NCI-H1048 (cell line): ENCODE data around the gene TBX1.
"Not testable (repeated sequence)": the region's sequence is repeated elsewhere in the genome, so short reads cannot be mapped to it uniquely, and the experiment has no call there.

Experiments
- DNase-seq: peaks from one replicate; lab custom pipeline; 2025; lab: John Stamatoyannopoulos, UW

The TBX1 gene

DNA sequence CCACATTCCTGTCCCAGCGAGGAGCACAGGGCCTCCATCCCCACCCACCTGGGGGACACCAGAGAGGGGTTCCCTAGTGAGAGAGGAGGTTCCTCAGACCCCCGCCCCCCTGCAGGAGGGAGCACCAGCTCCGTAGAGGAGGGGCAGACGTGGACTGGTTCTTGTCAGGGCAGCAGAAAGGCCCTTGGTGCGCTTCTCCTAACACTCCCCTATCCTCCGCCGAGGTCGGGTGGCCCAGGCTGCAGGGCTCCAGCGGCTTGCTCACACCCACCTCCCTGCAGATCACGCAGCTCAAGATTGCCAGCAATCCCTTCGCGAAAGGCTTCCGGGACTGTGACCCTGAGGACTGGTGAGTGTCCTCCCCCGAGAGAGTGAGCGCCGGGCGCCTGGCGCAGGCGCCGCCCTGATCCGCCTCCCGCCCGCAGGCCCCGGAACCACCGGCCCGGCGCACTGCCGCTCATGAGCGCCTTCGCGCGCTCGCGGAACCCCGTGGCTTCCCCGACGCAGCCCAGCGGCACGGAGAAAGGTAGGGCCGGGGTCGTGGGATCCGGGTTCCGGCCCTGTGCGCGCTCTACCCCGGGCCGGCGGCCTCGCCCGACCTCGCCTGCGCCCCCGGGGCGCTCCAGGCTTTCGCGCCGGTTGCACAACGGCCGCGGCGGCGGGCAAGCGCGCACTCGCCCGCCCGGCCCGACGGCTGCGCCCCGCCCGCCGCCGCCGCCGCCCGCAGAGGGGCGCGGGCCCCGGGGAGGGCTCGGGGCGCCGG lies 5.1 kb downstream of the TBX1 start:
- no peak for DNase-seq

DNA sequence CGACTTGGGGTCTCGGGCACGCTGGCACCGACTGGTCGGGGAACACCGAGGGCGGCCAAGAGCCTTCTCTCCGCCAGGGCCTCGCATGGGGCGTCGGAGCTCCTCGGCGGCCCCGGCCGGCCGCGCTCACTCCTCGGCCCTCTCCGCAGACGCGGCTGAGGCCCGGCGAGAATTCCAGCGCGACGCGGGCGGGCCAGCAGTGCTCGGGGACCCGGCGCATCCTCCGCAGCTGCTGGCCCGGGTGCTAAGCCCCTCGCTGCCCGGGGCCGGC lies 5.6 kb downstream of the TBX1 start:
- no peak for DNase-seq

DNA sequence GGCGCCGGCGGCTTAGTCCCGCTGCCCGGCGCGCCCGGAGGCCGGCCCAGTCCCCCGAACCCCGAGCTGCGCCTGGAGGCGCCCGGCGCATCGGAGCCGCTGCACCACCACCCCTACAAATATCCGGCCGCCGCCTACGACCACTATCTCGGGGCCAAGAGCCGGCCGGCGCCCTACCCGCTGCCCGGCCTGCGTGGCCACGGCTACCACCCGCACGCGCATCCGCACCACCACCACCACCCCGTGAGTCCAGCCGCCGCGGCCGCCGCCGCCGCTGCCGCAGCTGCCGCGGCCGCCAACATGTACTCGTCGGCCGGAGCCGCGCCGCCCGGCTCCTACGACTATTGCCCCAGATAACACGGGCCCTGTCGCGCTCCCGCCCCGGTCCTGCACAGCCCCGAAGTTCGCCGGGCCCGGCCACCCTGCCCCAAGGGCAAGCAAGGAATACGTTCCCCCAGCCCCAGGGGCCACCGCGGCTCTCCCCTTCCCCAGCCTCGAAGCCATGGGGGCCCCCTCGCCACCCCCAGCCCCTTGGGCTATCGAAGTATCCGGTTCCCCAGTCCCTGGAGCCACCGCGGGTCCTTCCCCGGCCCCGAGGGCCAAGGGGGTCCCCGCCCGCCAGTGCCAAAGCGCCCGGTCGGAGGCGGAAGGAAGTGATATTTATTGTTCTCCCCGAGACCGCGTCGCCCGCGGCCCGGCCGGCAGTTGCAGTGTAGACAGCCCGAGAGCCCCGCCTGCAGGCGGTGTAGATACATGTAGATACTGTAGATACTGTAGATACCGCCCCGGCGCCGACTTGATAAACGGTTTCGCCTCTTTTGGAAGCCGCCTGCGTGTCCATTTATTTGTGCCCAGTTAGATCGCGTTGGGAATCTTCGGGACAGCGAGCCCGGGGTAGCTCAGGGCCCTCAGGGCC lies 6.2 kb downstream of the TBX1 start:
- no peak for DNase-seq

DNA sequence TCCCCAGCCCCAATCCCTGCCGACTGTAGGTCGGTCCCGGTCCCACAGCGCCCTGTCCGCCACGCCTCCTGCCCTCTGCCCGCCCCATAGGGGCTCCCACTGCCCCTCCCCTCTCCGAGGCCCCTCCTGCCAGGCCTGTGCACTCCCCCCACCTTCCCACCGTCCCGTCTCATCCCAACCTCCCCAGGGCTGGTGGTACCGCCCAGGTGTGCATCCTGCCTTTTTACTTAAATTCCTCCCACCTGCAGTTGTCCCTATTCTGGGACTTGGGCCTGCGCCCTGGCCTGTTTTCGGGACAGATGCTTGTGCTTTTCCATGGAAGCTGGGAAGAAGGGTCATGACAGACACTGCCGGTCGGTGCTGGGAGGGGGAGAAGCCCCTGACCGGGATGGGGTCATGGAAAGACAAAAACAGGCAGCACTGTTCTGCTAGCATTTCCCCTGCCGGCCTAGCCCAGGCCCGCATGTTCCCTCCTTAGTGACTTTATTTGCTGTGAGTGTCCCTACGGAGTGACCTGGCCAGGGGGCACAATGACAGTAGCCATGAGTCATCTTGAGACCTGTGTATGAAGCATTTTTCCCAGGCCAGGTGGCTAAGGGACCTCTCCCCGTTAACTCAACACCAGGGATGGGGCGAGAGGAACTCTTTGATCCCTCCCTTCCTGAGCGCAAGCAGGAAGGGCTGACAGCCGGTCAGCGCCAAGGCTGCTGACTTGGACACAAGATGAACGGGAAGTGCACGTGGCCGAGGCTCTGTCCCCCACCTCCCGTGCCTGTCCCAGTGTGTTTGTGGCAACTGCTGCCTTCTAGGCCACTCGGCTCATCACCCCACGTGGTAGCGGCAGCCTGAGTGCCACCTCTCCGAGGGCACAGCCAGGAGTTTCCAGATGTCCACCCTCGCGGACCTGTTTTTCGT lies 7.1 kb downstream of the TBX1 start:
- DNase-seq = no peak

DNA sequence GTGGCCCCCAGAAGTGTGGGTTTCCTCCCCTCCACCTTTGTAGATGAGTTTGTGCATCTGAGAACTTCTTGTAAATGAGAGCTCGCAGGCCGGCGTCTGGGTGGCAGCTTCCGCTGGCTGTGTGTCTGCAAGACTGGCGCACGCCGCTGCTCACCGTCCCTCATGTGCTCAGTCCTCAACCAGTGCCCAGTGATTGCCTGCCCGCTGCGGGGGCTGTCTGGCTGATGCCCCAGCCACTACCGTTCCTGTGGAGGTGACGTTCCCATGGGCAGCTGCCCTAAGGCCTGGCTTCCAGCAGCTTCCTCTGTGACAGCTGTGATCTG lies 8.8 kb downstream of the TBX1 start:
- no peak for DNase-seq

DNA sequence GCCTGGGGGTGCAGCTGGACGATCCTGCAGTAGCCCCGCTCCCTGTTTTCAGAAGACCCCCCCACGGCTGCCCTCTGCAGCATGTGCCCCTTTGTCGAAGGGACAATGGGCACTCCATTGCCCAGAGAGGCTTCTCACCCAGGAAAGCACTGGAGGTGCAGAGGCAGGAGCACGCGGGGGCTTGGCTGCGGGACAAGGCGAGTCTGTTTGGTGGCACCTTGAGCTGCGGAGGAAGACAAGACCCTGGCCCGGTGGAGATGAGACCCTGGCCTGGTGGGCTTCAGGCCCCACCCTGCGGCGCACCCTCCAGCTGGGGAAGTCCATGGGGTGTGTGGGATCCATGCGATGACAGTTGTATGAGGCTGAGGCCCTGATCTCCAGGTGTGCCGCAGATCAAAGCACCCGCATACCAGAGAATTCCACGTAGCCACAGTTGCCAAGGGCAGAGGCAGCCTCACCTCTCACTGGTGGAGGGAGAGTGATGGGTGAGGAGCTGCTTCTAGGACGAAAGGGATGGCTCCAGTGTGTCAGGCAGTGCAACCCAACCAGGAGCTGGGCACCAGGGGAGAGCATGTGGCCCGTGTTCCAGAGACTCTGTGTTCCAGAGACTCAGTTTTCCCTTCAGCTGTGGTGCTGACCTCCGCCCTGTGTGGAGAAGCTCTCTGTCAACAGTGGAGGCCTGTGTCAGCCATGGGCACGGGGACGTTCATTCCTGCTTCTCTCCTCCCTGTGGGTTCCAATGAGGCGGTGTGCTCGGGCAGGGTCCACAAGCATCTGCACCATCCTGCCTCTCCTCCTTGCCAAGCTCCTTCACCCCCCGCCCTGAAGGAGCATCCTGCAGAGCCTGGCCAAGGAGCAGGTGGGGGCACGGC lies 10.0 kb downstream of the TBX1 start:
- no peak for DNase-seq

DNA sequence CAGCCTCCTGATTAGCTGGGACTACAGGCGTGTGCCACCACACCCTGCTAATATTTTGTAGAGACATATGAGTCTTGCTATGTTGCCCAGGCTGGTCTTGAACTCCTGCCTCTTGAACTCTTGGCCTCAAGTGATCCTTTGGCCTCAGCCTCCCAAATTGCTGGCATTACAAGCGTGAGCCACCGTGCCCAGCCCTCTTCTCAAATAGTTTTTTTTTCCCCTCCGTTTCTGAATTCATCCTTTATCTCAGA lies 11.8 kb downstream of the TBX1 start:
- no peak for DNase-seq

DNA sequence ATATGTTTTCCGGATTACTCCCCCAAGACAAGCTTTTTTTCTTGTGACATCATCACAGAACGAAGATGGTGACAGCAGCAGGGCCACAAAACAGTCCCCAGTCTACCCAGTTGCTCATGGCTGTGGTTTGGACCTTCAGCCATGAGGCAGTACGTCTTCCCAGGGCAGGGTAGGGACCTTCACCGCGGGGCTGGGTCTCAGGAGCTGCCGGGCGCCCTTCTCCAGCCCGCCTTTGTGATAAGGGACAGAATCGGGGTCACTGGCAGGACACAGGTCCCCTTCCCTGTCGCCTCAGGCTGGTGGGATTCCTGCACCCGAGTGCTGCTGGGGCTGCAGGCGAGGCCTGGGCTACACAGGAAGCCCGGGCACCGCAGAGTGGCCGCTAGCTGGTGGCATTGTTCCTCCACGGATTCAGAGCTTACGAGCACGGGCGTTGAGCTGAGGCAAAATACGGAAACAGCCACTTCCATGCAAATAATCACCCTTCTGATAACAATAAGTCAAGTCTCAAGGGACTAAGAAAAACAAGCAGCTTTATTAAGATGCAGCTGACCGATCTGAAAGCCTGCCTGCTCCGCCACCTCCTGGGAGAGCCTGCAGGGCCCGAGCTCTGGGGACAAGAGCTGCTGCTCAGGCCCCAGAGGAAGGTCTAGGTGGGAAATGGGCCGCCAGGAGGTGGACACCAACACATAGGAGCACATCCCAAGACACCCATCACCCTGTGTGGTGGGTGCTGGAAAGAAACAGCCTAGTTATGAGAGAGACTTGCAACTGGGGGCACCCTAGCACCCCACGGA lies 12.3 kb downstream of the TBX1 start:
- DNase-seq = no peak

DNA sequence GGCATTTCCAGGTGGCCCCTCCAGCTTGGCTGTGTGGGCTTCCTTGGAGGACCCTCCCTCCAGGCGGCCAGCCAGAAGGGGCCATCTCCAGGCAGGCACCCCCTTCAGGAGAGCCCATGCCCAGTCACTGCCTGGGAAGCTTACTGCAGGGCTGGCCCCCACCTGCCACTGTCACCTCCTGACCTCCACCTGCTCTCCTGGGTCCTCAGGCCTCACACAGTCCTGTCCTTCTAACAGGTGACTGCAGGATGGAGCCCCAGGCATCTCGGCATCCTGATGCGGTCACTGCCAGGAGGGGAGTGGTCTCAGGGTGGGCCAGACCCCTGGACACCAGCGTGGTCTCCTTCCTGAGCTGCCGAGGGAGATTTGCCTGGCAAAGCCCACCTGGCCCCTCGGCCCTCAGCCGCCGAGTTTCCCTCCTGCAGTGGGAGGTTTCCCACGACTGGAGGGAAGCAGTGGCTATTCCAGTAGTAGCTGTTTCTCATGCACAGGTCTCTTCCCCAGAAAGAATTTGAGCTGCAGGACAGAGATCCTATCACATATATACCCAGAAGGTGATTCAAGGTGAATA lies 13.0 kb downstream of the TBX1 start:
- no peak for DNase-seq

DNA sequence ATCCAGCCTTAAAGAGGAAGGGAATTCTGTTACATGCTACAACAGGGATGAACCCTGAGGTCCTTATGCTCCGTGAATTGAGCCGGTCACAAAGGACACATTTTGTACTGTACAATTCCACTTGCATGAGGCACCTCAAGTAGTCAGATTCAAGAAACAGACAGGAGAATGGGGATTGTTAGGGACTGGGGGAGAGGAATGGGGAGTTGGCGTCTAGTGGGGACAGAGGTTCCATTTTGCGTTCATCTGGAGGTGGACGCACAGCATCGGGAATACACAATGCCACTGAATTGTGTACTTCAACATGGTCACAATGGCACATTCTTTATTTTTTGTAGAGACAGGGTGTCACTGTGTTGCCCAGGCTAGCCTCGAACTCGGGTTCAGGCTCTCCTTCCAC lies 14.1 kb downstream of the TBX1 start:
- DNase-seq = no peak

DNA sequence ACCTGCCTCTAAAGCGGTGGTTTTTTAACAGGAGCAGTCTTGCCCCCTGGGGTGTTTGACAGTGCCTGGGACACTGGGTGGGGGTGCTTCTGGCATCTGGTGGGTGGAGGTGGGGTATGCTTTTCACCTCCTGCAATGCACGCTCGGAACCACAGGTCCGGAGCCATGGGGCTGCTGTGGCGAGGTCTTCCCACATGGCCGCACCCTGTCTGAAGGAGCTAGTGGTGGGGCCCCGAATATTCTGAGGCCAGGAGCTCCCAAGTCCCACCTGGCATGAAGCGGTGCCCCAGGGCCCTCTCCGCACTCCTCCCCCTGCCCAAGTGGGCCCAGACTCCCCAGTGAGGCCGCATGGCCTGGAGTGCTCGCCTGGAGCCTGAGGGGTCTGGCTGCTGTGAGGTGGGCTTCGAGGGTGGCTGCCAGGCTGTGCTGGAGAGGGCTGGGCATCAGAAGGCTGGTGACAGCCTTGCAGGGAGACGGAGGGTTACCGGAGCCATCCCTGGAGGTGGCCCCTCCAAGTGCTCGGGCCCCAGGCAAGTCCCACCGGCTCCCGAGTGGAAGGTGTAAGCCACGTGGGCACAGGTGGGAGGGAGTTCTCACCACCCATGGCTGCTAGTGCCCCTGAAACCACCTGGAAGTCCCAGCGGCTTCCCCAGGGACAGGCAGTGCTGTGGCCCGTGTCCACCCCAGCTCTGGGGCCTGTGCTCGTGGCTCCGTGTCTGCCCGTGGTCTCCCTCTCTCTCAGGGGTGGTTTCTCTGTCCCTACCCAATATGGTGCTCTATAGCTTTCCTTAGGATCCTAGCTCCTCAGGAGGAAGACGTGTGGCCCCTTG lies 15.1 kb downstream of the TBX1 start:
- no peak for DNase-seq

DNA sequence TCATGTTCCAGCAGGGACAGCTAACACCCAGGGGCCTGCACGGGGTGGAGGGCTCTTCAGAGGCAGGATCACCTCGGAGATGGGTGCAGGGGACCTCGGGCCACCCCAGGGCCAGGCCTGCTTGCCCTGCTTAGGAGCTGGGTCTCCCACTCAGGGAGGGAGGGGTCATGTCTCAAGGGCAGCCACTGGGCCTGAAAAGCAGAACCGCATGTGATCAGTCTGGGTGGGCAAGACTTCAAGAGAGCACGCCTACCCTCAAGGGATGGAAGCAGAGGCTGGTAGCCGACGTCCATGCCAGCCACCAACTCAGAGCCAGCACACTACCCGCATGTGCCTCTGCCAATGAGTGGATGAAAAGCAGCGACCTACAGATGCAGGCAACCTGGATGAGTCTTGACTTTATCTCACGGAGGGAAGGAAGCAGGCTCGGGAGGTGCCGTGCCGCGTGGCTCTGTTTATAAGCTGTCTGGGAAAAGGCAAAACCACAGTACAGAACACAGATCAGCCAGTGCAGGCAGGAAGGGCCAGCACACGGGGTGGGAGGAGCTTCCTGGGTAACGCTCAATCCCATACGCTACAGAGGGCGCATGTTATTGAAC lies 16.0 kb downstream of the TBX1 start:
- DNase-seq = no peak

DNA sequence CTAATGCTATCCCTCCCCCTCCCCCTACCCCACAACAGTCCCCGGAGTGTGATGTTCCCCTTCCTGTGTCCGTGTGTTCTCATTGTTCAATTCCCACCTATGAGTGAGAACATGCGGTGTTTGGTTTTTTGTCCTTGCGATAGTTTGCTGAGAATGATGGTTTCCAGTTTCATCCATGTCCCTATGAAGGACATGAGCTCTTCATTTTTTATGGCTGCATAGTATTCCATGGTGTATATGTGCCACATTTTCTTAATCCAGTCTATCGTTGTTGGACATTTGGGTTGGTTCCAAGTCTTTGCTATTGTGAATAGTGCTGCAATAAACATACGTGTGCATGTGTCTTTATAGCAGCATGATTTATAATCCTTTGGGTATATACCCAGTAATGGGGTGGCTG lies 16.6 kb downstream of the TBX1 start:
- not testable (repeated sequence) for DNase-seq

DNA sequence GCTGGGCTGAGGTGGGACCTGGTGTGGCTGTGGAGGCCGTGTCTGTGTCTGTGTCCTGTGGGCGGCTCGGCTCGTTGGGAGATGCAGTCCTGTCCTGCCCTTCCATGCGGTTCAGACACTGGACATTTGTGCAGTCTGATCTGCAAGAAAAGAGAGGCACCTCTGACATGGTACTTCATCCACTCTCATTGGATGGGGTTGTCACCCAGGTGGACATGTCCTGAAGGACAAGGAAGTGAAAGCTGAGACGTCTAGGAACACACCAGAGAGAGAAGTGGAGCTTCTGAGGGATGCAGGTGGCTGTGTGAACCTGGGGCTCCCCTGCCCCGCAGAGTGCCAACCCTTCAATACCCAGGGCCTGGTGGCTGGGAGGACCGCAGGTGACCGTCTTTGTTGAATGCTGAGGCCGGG lies 18.4 kb downstream of the TBX1 start:
- no peak for DNase-seq

DNA sequence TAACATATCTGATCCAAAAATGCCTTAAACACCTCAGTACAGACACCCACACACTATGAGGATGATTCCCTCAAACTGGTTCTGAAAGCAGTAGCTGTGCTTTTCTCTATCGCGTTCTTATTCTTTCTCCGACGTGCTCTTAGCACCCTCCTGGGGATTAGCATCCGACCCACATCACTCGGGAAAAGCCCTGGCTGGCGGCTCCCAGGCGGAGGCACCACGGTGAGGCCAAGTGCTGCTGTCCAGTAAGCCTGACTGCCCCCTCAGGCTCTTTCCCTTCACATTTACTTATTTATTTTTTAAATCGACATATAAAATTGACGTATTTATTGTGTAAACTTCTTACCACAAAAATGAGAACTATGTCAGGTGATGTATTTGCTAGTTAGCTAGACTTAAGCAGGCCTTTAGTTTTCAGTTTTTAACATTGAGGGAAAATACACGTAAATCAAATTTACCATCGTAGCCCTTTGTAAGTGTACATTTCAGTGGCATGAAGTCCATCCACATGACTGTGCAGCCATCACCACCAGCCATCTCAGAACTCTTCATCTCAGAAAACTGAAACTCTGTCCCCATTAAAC lies 19.2 kb downstream of the TBX1 start:
- no peak for DNase-seq

DNA sequence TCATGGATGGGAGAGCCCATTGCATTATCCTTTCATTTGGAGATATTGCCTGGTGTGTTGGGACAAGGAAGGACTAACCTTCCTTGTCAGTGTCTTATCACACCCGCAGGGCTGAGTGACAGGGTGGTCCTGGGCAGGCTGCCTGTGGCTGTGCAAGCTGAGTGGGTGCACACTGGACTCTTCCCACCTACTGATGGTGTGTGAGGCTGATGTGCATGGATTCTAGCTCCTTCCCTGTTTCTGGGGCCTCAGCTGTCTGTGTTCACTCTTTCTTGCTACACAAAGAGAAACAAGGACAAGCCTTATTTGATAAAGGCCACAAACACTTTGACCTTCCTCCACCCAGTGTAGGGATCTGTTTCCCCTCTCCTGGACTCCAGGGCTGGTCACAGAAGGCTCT lies 22.0 kb downstream of the TBX1 start:
- no peak for DNase-seq

DNA sequence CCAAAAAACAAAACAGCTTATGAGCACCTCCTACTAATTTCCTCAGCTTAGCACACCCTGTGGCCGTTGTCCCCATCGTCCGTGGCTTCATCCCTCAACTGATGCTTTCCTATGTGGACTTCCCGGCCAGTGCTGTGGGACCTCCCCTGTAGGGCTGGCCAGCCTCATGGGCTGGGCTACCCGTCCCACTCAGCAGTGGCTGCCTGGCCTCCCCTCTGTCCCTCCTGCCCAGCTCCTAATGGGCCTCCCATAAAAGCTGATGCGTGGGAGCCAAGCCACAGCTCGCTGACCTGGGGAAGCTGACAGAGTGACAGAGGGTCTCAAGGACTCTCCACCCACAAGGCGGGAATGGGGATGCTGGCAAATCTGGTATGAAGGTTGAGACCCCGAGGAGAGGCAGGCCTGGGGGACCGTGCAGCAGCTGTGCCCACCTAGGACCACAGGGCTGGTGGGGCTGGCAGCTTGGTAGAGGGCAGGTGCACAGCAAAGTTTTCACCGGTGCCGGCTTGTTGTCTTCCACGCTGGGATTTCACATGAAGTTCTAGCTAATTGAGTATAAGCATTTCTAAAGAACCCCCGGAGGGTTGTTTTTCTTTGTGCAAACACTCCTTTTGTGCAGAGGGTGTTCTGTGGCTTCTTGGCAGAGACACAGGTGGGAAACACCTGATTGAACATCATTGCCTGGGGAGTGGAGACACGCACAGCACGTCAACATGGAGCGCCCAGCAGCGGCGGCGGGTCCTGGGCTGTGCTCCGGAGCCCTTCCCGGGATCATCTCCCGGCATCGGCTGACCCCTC lies 23.2 kb downstream of the TBX1 start:
- DNase-seq = no peak
